ENCODE measurements around the gene KRTAP10-9.
"Not testable (repeated sequence)": the region's sequence is repeated elsewhere in the genome, so short reads cannot be mapped to it uniquely, and the experiment has no call there.

Gene KRTAP10-9

DNA sequence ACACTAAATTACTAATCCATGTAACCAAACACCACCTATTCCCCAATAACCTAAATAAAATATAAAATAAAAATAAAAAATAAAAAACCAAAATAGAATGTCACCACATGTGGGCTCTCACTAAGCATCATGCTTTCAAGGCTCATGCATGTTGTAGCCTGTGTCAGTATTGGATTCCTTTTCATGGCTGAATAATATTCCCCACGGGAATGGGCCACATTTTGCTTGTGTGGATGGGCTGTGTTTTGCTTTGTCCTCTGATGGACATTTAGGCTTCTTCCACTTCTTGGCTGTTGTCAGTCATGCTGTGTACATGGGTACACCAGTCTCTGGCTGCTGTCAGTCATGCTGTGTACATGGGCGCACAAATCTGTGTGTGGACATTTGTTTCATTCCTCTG, 37.8 kb upstream of the KRTAP10-9 start:
- Histone ChIP-seq H3K9me3 (ENCODE audit: control insufficient read depth, insufficient read depth, low read depth, low read length) (peaks cover 2% of the 10 kb centered on the region; the same call in 1 of the 2 replicates), H3K27ac (ENCODE audit: extremely low read depth, low read depth, low read length) (no peak overlapping the region), H3K36me3 (ENCODE audit: control insufficient read depth in 2 of 2, insufficient read depth in 1 of 2, low read length in 2 of 2) (no peaks in the 10 kb centered on the region), H3K4me1 (ENCODE audit: control insufficient read depth, insufficient read depth, low read length) (no peaks in the 10 kb centered on the region), H3K4me3 (ENCODE audit: low read depth, low read length) (no peak overlapping the region)
- CTCF ChIA-PET, result no interaction called here
- POLR2A ChIA-PET, result no interaction called here
- TF ChIP-seq TRIM28 (IDR thresholded peaks at IDR 0.05; ENCODE audit: borderline replicate concordance, low read length), result no peak
- TF ChIP-seq, protein P1, sequence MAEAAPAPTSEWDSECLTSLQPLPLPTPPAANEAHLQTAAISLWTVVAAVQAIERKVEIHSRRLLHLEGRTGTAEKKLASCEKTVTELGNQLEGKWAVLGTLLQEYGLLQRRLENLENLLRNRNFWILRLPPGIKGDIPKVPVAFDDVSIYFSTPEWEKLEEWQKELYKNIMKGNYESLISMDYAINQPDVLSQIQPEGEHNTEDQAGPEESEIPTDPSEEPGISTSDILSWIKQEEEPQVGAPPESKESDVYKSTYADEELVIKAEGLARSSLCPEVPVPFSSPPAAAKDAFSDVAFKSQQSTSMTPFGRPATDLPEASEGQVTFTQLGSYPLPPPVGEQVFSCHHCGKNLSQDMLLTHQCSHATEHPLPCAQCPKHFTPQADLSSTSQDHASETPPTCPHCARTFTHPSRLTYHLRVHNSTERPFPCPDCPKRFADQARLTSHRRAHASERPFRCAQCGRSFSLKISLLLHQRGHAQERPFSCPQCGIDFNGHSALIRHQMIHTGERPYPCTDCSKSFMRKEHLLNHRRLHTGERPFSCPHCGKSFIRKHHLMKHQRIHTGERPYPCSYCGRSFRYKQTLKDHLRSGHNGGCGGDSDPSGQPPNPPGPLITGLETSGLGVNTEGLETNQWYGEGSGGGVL (tag by site-specific recombination; IDR thresholded peaks at IDR 0.05), result no peak
- TF ChIP-seq ZNF146 (tag by site-specific recombination; IDR thresholded peaks at IDR 0.05), result peak; percentile 91

DNA sequence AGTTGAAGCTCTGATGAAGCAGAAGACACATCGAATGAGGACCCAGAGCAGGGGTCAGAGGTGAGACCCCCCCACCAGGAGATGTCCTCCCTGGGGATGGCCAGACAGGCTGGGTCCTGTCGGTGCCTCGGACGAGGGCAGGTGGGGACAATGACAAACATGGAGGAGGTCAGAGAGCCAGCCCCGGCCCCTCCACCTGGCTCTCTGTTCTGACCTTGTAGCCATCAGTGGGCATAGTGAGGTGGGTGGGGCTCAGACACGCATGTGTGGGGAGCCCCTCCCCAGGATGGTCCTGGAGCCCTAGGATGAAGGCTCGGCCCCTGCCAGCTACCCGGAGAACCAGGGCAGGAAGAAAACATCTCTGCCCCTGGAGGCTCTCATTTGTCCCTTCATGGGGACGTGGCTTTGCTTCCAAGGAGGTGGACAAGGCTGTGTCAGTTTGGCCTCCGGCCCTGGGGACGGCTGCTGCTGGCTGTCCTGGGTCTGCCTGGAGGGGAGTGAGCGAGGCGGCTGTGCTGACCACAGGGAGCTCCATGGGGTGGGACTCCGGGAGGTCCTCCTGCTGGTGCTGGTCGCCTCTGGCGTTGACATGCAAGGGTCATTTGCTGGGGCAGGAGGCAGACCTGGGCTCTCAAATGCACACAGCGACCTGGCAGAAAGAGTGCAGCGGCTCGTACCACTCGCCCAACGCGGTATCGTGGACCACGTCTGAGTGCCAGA, 37.1 kb upstream of the KRTAP10-9 start:
- TF ChIP-seq YY2 (tag by site-specific recombination; IDR thresholded peaks at IDR 0.05) (no peak), GLIS1 (tag by site-specific recombination; IDR thresholded peaks at IDR 0.05) (0 out of 2 replicates have a peak, but pooled peaks have one; percentile 11), ZNF341 (tag by site-specific recombination; IDR thresholded peaks at IDR 0.05; ENCODE audit: low read depth) (no peak)
- TF ChIP-seq, protein P2, sequence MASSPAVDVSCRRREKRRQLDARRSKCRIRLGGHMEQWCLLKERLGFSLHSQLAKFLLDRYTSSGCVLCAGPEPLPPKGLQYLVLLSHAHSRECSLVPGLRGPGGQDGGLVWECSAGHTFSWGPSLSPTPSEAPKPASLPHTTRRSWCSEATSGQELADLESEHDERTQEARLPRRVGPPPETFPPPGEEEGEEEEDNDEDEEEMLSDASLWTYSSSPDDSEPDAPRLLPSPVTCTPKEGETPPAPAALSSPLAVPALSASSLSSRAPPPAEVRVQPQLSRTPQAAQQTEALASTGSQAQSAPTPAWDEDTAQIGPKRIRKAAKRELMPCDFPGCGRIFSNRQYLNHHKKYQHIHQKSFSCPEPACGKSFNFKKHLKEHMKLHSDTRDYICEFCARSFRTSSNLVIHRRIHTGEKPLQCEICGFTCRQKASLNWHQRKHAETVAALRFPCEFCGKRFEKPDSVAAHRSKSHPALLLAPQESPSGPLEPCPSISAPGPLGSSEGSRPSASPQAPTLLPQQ (tag by site-specific recombination; IDR thresholded peaks at IDR 0.05), result no peak
- H3K9me3 ChIP-seq (ENCODE audit: control insufficient read depth, insufficient read depth, low read depth, low read length), result peaks cover 2% of the 10 kb centered on the region; the same call in 1 of the 2 replicates
- H3K27ac ChIP-seq (ENCODE audit: extremely low read depth, low read depth, low read length), result no peak overlapping the region
- ChIA-PET POLR2A (no interaction called here), CTCF (no interaction called here)
- H3K36me3 ChIP-seq (ENCODE audit: control insufficient read depth in 2 of 2, insufficient read depth in 1 of 2, low read length in 2 of 2), result no peaks in the 10 kb centered on the region
- no peak overlapping the region for H3K4me3 ChIP-seq (ENCODE audit: low read depth, low read length)
- no peaks in the 10 kb centered on the region for H3K4me1 ChIP-seq (ENCODE audit: control insufficient read depth, insufficient read depth, low read length)

DNA sequence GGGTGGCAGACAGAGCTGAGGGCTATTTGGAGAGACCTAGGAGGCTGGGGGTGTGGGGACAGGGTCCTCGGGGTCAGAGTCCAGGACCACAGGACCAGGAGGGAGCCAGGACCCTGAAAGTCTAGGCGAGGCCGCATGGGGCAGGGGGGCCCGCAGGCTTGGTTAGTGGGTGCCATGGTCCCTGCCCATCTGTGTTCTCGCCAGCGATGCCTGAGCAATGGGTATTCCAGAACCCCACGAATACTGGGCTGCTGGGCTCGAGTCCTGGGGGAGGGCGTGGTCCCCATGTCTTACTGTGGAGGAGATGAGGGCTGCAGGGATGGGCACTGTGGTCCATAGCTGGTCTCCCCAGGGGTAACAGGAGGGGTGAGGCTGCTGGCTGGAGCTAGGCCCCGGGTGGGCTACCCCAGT, 36.6 kb upstream of the KRTAP10-9 start:
- H3K4me3 ChIP-seq (ENCODE audit: low read depth, low read length), result no peak overlapping the region
- ChIA-PET CTCF (no interaction called here), POLR2A (no interaction called here)

DNA sequence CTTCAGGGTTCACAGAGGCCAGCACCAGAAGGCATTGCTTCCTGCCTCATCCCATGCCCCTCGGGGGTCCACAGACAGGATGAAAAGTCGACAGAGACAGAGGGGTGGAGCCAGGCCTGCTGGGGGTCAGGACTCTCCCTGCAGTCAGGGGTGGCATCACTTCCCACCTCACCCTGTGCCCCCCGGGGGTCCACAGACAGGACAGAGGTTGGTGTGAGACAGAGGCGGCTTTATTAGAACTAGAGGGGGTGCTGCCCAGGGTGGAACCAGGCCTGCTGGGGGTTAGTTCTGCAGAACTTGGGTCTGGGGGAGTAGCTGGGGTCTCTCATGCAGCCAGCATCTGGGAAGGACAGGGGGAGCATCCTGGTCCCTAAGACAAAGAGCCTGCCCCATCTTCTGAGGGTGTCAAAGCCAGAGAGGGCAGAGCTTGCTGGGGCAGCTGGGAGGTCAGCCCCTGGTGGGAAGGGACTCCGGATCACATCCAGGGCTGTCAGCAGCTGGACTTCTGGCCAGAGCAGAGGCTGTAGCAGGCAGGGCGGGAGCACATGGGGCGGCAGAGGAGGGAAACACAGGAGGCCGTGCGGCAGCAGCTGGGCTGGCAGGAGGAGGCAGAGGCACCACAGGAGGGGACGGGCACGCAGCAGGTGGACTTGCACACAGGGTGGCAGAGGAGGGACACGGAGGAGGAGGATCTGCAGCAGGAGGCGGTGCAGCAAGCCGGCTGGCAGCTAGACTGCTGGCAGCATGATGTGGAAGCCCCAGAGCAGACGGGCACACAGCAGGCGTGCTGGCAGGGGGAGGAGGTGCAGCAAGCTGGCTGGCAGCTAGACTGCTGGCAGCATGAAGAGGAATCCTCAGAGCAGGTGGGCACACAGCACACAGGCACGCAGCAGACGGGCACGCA, 35.7 kb upstream of the KRTAP10-9 start:
- H3K36me3 ChIP-seq (ENCODE audit: control insufficient read depth in 2 of 2, insufficient read depth in 1 of 2, low read length in 2 of 2); H3K4me3 ChIP-seq (ENCODE audit: low read depth, low read length); H3K4me1 ChIP-seq (ENCODE audit: control insufficient read depth, insufficient read depth, low read length); H3K9me3 ChIP-seq (ENCODE audit: control insufficient read depth, insufficient read depth, low read depth, low read length); H3K27ac ChIP-seq (ENCODE audit: extremely low read depth, low read depth, low read length); POLR2A ChIA-PET: not testable (repeated sequence)
- CTCF ChIA-PET, result interaction anchor here (0.6 kb wide), 2 partner anchors 14 to 81 kb away, joined by 3 read pairs; no protein-coding TSS in a partner anchor

More for the DNA sequence above, 36.6 kb upstream of the KRTAP10-9 start:
- no peak for TF ChIP-seq ZNF600 (tag by site-specific recombination; IDR thresholded peaks at IDR 0.05)
- Histone ChIP-seq H3K36me3 (ENCODE audit: control insufficient read depth in 2 of 2, insufficient read depth in 1 of 2, low read length in 2 of 2) (no peaks in the 10 kb centered on the region), H3K9me3 (ENCODE audit: control insufficient read depth, insufficient read depth, low read depth, low read length) (0 out of 2 replicates have a peak, but pooled peaks cover under 1% of the 10 kb centered on the region), H3K27ac (ENCODE audit: extremely low read depth, low read depth, low read length) (no peak overlapping the region), H3K4me1 (ENCODE audit: control insufficient read depth, insufficient read depth, low read length) (no peaks in the 10 kb centered on the region)

DNA sequence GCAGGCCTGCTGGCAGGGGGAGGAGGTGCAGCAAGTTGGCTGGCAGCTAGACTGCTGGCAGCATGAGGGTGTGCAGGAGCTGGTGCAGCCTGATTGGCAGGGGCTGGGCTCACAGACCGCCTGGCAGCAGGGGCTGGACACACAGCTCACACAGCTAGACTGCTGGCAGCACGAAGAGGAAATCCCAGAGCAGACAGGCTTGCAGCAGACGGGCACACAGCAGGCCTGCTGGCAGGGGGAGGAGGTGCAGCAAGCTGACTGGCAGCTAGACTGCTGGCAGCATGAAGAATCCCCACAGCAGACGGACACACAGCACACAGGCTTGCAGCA, 35.1 kb upstream of the KRTAP10-9 start:
- H3K9me3 ChIP-seq (ENCODE audit: control insufficient read depth, insufficient read depth, low read depth, low read length); POLR2A ChIA-PET: not testable (repeated sequence)

More for the DNA sequence above, 35.1 kb upstream of the KRTAP10-9 start:
- H3K4me1 ChIP-seq (ENCODE audit: control insufficient read depth, insufficient read depth, low read length); H3K36me3 ChIP-seq (ENCODE audit: control insufficient read depth in 2 of 2, insufficient read depth in 1 of 2, low read length in 2 of 2); H3K4me3 ChIP-seq (ENCODE audit: low read depth, low read length); H3K27ac ChIP-seq (ENCODE audit: extremely low read depth, low read depth, low read length): not testable (repeated sequence)
- CTCF ChIA-PET, result interaction anchor here (0.6 kb wide), 2 partner anchors 13 to 82 kb away, joined by 3 read pairs; no protein-coding TSS in a partner anchor

All from HEK293 (cell line).